ENCODE data around the gene PRMT7. TPM values are rescaled to one million over a fixed set of nuclear protein-coding genes. Genes with fewer than 3 reads are reported as not detected.

Gene PRMT7
- total RNA-seq, result 68.9 and 71.9 TPM in 2 replicates
- long read RNA-seq, partial matches to known transcripts, result 8 of 56 reads
- long read RNA-seq, other reads (novel, unspliced or antisense), result 47 of 56 reads

DNA sequence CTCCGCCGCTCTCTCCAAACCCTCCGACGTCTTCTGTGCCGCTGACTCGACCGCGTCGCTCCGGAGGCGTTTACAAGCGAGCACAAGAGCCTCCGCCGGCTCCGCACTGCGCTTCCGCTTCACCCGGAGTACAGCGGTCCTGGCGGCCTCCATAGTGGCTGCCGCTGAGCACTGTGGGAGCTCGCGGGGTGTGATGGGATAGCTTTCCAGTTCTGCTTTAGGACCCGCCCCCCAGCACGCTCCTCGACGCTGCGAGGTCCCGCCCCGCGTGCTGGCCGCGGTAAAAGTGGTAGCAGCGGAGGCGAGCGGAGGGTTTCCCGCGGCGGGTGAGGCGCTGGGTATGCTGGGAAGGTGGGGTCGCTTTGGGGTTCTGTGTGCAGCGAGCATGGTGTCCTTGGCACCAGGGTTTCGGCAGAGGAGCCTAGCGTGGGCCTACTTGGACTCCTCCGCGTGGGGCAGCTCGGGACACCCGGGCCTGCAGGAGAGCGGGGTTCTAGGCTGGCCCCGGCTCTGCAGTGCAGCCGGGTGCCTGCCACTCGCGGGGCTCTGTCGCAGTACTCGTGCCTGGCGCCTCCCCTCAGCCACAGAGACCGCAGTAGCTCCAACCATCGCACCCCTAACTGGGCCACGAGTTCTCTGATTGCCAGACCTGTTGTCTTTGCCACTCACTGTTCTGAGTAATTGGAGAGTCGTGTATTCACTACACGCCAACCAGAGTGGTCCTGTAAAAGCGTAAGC, at the start of gene PRMT7, which contains the start of gene SLC7A6OS:
TSS of gene PRMT7 (plus strand) at position 246 of the 738 bp plus-strand sequence. CDS start 4,961 bp downstream, outside the sequence.
TSS of gene SLC7A6OS (minus strand) at position 173 of the 738 bp plus-strand sequence. CDS start at position 153, 20 bp downstream.
- H3K27me3 Mint-ChIP-seq (ENCODE audit: low read depth), result no peaks in the 10 kb centered on the region
- TF ChIP-seq, protein P1, sequence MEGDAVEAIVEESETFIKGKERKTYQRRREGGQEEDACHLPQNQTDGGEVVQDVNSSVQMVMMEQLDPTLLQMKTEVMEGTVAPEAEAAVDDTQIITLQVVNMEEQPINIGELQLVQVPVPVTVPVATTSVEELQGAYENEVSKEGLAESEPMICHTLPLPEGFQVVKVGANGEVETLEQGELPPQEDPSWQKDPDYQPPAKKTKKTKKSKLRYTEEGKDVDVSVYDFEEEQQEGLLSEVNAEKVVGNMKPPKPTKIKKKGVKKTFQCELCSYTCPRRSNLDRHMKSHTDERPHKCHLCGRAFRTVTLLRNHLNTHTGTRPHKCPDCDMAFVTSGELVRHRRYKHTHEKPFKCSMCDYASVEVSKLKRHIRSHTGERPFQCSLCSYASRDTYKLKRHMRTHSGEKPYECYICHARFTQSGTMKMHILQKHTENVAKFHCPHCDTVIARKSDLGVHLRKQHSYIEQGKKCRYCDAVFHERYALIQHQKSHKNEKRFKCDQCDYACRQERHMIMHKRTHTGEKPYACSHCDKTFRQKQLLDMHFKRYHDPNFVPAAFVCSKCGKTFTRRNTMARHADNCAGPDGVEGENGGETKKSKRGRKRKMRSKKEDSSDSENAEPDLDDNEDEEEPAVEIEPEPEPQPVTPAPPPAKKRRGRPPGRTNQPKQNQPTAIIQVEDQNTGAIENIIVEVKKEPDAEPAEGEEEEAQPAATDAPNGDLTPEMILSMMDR (conservative IDR thresholded peaks at IDR 0.05), result no peak
- H3K9me3 Mint-ChIP-seq, result no peaks in the 10 kb centered on the region
- peak within 1 kb of the TSS; percentile 96 for H3K4me3 Mint-ChIP-seq
- H3K4me1 Mint-ChIP-seq, result peaks cover 34% of the 10 kb centered on the region
- DNase-seq (ENCODE audit: low read depth, low spot score), result peak; percentile 87
- H3K27ac Mint-ChIP-seq (ENCODE audit: unreplicated experiment), result peak within 1 kb of the TSS; percentile 97
- peaks cover 3% of the 10 kb centered on the region for H3K36me3 Mint-ChIP-seq (ENCODE audit: low read depth)

DNA sequence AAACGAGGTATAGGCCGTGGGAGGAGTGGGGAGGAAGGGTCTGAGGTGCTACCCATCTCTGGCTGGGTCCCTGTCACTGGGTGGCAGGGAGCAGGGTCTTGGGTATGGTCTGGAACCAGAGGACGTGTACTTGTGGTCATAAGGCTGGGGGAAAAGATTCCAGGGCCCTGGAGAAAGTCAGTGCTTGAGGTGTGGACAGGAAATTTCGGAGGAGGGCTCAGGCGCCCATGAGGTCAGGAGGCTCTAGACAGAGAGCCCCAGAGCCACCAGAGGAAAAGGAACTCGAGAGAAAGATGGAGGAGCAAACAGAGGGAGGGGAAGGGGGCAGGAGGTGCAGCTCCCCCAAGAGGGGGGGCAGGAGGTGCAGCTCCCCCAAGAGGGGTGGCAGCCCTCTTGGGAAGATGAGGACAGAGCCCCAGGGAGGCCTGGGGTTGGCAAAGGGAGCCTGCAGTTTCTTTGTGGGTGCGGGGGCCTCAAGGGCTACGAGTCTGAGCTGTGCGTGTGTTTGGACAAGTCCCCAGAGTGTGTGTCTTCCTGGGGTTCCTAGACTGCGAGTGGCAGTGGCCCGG, 47.2 kb upstream of the PRMT7 start:
- TF ChIP-seq, protein P1 (conservative IDR thresholded peaks at IDR 0.05), result no peak
- Mint-ChIP-seq H3K4me1 (peaks cover 26% of the 10 kb centered on the region), H3K9me3 (no peaks in the 10 kb centered on the region), H3K27me3 (ENCODE audit: low read depth) (no peaks in the 10 kb centered on the region), H3K36me3 (ENCODE audit: low read depth) (no peaks in the 10 kb centered on the region), H3K4me3 (peak overlapping the region; percentile 92), H3K27ac (ENCODE audit: unreplicated experiment) (peak overlapping the region; percentile 92)
- DNase-seq (ENCODE audit: low read depth, low spot score), result no peak

DNA sequence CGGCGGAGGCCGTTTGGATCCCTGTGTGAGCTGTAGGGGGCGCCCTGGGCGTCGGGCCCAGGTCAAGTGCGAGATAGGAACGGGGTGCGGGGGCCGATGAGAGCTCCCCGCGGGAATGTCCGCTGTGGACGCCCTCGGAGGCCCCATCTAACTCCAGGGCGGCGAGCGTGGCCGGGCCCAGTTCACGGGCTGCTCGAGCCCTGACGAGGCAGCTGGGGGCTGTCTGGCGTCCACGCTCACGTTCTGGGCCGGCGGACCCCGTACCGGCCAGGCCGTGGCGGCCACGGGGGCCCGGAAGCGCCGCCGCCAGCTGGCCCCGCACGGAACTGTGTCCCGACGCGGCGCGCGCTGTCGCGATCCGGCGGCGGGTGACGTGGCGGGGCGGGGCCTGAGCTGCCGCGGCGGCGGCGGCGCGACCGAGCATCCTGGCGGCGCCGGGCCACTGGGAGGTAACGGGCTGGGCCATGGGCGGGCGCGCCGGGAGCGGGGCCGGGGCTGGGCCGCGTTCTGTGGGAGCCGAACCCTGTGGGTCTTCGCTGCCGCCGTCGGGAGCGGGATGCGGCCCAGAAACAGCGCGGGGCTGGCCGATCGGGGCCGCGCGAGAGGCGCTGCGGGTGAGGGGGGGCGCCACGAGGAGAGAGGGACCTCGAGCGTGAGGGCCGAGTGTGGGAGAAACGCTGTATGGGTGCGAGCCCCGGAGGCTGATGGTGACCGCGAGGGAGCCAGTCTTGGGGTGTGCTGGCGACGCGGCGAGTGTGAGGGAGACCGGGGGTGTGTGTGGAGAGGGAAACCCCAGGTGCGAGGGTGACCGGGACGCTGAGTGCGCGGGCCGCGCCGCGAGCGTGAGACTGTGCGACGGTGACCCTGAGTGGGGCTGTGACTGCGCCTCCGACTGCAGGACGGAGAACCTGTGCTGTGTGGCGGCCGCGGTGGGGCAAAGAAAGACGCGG, 46.4 kb upstream of the PRMT7 start, which contains the start of gene SLC7A6:
TSS of gene SLC7A6 (plus strand) at position 399 of the 950 bp plus-strand sequence. CDS start 10,201 bp downstream, outside the sequence.
- no peaks in the 10 kb centered on the region for H3K9me3 Mint-ChIP-seq
- DNase-seq (ENCODE audit: low read depth, low spot score), result peak; percentile 58
- H3K36me3 Mint-ChIP-seq (ENCODE audit: low read depth), result no peaks in the 10 kb centered on the region
- H3K4me1 Mint-ChIP-seq, result peaks cover 26% of the 10 kb centered on the region
- H3K4me3 Mint-ChIP-seq, result peak within 1 kb of the TSS; percentile 92
- TF ChIP-seq, protein P1 (conservative IDR thresholded peaks at IDR 0.05), result peak; percentile 81
- peak within 1 kb of the TSS; percentile 92 for H3K27ac Mint-ChIP-seq (ENCODE audit: unreplicated experiment)
- H3K27me3 Mint-ChIP-seq (ENCODE audit: low read depth), result no peaks in the 10 kb centered on the region

DNA sequence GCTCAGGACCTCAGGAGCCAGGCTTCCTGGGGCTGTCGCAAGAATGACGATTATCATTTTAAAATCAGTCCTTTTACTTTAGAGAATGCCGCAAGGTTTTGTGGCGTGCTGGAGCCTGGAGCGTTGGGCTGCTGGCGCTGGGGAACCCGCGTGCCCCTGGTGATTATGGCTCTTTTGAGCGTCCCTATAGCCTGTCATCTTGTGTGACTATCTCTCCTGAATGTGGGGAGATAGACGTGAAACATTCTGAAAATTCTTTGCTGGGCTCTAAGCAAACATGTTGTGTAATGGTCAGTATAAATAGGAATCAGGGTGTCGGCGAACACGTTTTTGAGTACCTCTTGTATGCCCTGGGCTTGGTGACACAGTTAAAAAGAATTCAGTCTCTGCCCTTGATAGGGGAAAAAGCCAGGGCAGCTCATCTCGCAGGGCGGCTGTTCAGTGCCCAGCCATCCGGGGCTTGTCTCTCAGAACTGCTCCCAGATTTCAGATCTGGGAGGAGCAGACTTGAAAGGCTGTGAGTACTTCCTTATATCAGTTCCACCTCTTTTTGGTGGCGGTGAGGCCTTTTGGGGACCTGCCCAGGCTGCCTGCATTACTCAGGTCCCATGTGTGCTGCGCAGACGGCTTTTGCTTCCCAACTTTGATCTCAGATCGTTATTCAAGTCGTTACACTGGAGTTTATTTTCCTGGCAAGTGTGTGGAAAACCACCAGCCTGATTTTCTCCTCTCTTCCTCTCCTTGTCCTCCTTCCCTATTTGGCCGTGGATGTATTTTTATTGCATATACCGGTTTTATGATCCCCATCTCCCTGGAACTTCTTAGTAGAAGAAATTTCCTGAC, 45.5 kb upstream of the PRMT7 start:
- no peak for DNase-seq (ENCODE audit: low read depth, low spot score)
- H3K4me3 Mint-ChIP-seq, result peak overlapping the region; percentile 90
- H3K27me3 Mint-ChIP-seq (ENCODE audit: low read depth), result no peaks in the 10 kb centered on the region
- H3K9me3 Mint-ChIP-seq, result no peaks in the 10 kb centered on the region
- peak overlapping the region; percentile 84 for H3K27ac Mint-ChIP-seq (ENCODE audit: unreplicated experiment)
- no peaks in the 10 kb centered on the region for H3K36me3 Mint-ChIP-seq (ENCODE audit: low read depth)
- TF ChIP-seq, protein P1 (conservative IDR thresholded peaks at IDR 0.05), result no peak
- H3K4me1 Mint-ChIP-seq, result peaks cover 26% of the 10 kb centered on the region
